Measurements from ENCODE around the gene GNA14.

GNA14 gene

GRCh38 chr9:77554586-77555105 is 93.5 kb downstream of the GNA14 start:
- TF ChIP-seq, protein P1, sequence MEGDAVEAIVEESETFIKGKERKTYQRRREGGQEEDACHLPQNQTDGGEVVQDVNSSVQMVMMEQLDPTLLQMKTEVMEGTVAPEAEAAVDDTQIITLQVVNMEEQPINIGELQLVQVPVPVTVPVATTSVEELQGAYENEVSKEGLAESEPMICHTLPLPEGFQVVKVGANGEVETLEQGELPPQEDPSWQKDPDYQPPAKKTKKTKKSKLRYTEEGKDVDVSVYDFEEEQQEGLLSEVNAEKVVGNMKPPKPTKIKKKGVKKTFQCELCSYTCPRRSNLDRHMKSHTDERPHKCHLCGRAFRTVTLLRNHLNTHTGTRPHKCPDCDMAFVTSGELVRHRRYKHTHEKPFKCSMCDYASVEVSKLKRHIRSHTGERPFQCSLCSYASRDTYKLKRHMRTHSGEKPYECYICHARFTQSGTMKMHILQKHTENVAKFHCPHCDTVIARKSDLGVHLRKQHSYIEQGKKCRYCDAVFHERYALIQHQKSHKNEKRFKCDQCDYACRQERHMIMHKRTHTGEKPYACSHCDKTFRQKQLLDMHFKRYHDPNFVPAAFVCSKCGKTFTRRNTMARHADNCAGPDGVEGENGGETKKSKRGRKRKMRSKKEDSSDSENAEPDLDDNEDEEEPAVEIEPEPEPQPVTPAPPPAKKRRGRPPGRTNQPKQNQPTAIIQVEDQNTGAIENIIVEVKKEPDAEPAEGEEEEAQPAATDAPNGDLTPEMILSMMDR (conservative IDR thresholded peaks at IDR 0.05; ENCODE audit: low read depth, low read length), result no peak
- H3K4me3 ChIP-seq (ENCODE audit: low read length), result no peak overlapping the region
- DNase-seq (ENCODE audit: low read depth), result no peak

- TF ChIP-seq, protein P1 (conservative IDR thresholded peaks at IDR 0.05; ENCODE audit: low read depth, low read length), result no peak
- no peak for DNase-seq (ENCODE audit: low read depth)
- no peak overlapping the region for H3K4me3 ChIP-seq (ENCODE audit: low read length)
These were observed 100.9 kb downstream of the GNA14 start for GRCh38 chr9:77547106-77547730.

- no peak for DNase-seq (ENCODE audit: low read depth)
- TF ChIP-seq, protein P1 (conservative IDR thresholded peaks at IDR 0.05; ENCODE audit: low read depth, low read length), result no peak
- H3K4me3 ChIP-seq (ENCODE audit: low read length), result no peak overlapping the region
These were observed 101.7 kb downstream of the GNA14 start for GRCh38 chr9:77546376-77546950.

GRCh38 chr9:77544546-77544945 is 103.6 kb downstream of the GNA14 start:
- H3K4me3 ChIP-seq (ENCODE audit: low read length), result no peak overlapping the region
- DNase-seq (ENCODE audit: low read depth), result no peak
- TF ChIP-seq, protein P1 (conservative IDR thresholded peaks at IDR 0.05; ENCODE audit: low read depth, low read length), result no peak

GRCh38 chr9:77543131-77543822 is 104.8 kb downstream of the GNA14 start:
- no peak for DNase-seq (ENCODE audit: low read depth)
- TF ChIP-seq, protein P1 (conservative IDR thresholded peaks at IDR 0.05; ENCODE audit: low read depth, low read length), result no peak
- H3K4me3 ChIP-seq (ENCODE audit: low read length), result no peak overlapping the region

- TF ChIP-seq, protein P1 (conservative IDR thresholded peaks at IDR 0.05; ENCODE audit: low read depth, low read length), result no peak
- H3K4me3 ChIP-seq (ENCODE audit: low read length), result no peak overlapping the region
- DNase-seq (ENCODE audit: low read depth), result no peak
These were observed 106.5 kb downstream of the GNA14 start for GRCh38 chr9:77541600-77541999.
